NCI-H2227 treated with DMSO at 0.1 percent for 48 hours (cell line): ENCODE measurements around the gene BBLN.
A peak's percentile ranks its signal among the peaks of the same experiment; 100 is the strongest.
"Not testable (repeated sequence)": the region's sequence is repeated elsewhere in the genome, so short reads cannot be mapped to it uniquely, and the experiment has no call there.

Experiments
- DNase-seq: peaks from one replicate; lab custom pipeline; 2025; lab: John Stamatoyannopoulos, UW

Gene BBLN, protein sequence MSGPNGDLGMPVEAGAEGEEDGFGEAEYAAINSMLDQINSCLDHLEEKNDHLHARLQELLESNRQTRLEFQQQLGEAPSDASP

DNA sequence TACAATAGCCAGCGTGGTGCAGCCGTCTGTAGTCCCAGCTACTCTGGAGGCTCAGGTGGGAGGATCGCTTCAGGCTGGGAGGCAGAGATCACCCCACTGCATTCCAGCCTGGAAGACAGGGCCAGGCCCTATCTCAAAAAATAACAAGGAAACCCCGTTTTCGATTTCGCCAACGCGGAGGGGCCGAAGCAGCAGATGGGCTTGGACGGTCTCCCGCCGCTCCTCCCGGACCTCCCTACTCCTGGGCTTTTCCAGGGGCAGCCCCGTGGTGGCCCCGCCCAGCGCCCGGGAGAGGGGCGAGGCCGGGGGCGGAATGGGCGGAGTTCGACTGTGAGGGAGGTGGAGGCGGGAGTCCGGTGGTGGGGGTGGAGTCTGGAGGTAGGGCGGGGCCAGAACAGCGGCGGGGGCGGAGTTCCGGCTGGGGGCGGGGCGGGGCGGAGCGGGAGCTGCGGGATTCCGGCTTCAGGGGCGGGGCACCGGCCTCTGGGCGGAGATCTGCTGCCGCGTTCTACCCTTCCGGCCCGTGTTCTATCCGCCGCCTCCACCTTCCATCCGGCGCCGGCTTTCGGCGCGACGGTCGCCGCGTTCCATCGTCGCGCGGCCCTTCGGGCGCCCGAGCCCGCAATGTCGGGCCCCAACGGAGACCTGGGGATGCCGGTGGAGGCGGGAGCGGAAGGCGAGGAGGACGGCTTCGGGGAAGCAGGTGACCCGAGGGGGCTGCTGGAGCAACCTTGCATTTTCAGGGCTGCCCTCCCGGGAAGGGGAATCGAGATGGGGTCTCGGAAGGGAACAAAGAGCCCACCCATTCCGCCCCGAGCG, at the start of gene BBLN:
BBLN (plus strand) TSS at position 482 of the 819 bp plus-strand sequence; CDS start at position 625, 143 bp downstream.
- peak; percentile 77 for DNase-seq

DNA sequence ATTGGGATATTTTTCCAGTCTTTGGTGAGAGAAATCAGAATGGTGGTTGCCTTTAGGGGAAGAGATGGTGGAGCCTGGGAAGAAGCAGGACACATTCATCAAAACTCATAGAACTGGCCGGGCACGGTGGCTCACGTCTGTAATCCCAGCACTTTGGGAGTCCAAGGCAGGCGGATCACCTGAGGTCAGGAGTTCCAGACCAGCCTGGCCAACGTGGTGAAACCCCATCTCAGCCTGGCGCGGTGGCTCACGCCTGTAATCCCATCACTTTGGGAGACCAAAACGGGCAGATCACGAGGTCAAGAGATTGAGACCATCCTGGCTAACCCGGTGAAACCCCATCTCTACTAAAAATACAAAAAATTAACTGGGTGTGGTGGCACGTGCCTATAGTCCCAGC, 48.3 kb upstream of the BBLN start:
- DNase-seq = not testable (repeated sequence)

DNA sequence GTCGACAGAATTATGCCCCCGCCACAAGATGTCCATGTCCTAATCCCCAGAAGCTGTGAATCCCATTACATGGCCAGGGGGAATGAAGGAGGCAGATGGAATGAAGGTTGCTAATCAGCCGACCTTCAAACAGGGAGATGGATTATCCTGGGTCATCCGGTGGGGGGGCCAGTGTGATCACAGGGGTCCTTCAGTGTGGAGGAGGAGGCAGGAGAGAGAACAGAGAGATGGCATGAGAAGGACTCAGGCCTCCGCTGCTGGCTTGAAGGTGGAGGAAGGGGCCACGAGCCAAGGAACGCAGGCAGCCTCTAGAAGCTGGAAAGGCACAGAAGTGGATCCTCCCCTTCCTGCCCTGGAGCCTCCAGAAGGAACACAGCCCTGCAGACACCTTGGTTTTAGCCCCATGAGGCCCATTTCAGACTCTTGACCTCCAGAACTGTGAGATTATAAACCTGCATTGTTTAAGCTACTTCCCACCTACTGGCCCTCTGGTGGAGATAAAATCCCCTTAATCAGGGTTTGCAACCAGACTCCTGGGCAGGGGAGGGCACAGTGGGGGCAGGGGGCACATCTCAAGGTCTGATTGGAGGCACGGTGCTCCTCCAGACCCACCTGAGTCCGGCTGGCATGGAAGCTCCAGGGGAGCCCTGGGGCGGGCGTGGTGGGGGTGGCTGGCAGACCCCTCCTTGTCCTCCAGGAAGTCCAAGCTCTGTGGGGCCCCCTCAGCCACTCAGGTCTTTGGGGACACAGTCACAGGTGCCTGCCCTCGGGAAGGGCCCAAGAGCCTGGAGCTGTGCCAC, 46.3 kb upstream of the BBLN start:
- no peak for DNase-seq

DNA sequence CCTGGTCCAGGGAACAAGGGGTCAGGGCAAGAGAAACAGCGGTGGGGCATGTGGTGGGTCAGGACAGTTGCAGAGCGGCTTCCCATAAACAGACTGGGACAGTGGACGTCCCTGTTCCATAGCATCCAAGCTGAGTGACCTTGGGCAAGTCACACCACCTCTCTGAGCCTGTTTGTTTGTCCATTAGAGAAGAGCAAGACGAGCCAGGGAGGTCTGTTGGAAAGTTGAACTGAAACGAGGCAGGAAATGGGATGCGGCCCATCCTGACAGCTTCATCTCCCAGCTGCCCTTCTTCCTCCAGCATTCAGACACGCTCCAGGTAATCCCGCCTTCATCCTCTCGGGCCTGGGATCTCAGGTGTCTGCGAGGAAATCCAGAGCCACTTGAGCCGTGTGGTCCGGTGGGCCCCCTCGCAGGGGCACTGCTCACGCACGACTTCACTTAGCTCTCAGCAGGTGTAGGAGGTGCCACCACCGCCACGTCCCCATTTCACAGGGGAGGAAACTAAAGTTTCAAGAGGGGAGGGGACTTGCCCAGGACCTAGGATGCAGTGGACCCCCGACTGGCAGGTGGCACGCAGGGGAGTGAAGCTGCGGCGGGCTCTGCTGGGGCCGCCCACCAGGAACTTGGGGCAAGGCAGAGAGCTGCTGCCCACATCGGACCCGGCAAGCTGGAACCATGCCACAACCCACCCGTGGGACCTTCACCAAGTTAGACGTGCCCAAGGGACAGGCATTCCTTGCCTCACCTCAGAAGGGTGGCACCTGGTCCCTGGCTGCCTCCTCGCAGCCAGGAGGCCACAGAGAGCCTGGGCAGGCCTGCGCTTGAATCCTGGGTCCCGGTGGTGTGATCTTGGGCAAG, 45.5 kb upstream of the BBLN start:
- DNase-seq = no peak

DNA sequence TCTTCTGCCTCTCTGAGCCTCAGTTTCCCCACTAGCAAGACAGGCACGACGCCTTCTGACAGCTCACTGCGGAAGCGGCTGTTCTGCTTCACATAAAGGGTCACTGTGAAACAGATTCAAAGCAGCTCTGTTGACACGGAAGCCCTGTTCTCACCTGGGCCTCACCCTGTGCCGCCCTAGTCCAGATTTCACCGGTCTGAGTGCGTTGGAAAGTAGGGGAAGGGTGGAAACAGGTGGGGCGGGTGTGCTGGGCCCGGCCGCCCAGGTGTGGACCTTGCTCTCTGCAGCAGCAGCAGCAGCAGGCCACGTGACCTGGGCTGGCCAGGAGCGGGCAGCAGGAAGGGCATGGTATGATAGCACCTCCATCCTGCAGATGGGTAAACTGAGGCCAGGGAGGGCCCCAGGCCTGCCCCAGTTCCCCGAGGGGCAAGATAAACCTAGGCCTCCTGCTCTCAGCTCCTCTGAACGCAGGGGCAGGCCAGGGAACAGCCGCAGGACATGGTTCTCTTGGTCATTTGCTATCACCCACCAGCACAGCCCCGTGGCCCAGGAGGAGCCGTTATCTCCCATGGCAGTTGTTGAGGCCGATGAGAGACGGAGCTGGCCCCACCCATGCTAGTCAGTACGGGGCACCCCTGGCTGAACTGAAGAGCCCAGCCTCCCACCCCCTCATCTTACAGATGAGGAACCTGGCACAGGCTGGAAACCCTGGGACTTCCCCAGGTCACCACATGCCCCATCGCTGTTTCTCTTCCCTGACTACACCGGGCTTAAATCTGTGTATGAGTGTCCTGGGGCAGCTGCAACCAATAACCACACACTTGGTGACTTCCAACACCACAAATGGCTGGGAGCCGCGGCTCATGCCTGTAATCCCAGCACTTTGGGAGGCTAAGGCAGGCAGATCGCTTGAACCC, 44.6 kb upstream of the BBLN start:
- no peak for DNase-seq

DNA sequence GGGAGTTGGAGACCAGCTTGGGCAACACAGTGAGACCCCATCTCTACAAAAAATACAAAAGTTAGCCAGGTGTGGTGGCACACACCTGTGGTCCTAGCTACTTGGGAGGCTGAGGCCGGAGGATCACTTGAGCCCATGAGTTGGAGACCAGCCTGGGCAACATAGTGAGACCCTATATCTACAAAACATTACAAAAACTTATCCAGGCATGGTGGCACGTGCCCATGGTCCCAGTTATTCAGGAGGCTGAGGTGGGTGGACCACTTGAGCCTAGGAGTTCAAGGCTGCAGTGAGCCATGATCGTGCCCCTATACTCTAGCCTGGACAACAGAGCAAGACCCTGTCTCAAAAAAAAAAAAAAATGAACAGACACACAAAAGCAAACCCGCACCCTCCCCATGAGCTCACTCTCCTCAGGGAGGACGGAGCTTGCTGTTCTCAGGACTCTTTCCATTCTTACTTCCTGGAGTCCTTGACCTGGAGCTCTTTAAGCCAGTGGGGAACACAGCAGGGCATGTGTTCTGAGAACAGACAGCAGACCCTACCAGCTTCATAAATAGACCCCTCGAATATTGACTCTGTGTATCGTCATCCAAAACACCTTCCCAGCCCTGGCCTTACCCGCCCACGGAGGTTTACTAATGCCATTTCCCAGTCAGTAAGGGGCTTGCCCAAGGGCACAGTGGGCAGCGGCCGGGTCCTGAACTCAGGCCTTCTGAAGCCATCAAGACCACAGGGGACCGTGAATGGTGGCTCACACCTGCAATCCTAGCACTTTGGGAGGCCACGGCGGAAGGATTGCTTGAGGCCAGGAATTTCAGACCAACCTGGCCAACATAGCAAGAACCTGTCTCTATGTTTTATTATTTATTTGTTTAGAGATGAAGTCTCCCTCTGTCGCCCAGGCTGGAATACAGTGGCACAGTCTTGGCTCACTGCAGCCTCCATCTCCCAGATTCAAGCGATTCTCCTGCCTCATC, 43.7 kb upstream of the BBLN start:
- DNase-seq = no peak

DNA sequence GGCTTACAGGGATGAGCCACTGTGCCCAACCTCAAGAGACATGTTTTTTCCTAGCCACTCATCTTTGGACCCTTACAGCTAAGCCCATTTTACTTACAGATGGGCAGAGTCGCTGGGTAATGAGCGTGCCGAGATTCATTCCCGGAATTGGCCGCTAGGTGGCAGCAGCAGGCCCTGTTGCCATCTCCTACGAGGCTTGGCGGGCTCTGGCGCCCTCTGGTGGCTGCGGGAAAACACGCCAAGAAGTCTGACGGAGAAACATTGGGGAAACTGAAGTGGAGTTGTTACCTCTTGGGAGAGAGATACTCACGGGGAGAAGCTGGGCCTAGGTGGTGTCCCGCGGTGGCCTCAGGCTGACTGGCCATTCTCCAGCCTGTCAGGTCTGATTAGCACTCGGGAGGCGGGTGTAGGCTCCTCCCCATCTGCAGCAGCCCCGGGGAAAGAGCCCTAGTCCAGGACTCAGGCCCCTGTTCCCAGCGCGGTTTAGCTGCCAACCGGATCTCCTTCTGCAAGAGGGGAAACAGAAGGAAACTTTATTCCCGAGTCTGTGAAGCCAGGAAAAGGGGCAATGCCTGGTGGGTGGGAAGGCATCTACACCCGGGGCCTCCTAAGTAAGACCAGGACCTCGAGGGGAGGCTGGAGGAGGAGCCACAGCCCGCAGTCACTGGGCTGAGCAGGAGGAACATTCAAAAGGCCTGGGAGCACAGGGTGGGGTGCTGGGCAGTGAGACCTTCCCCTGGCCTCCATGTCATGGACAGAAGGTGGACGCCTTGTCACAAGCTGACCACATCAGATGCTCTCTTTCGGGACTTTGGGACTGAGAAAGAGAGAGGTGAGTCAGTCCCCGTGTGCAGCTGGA, 42.2 kb upstream of the BBLN start:
- peak; percentile 82 for DNase-seq

DNA sequence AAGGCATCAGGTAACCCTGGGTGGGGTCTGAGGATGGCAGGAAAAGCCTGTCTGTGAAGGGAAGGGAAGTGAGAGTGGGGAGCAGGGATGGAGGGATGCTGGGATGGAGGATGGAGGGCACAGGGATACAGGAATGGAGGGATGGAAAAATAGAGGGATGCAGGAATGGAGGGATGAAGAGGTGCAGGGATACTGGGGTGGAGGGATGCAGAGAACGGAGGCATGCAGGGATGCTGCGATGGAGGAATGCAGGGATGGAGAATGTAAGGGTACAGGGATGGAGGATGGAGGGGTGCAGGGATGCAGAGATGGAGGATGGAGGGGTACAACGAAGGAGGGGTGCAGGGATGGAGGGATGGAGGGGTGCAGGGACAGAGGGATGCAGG, 41.6 kb upstream of the BBLN start:
- no peak for DNase-seq

DNA sequence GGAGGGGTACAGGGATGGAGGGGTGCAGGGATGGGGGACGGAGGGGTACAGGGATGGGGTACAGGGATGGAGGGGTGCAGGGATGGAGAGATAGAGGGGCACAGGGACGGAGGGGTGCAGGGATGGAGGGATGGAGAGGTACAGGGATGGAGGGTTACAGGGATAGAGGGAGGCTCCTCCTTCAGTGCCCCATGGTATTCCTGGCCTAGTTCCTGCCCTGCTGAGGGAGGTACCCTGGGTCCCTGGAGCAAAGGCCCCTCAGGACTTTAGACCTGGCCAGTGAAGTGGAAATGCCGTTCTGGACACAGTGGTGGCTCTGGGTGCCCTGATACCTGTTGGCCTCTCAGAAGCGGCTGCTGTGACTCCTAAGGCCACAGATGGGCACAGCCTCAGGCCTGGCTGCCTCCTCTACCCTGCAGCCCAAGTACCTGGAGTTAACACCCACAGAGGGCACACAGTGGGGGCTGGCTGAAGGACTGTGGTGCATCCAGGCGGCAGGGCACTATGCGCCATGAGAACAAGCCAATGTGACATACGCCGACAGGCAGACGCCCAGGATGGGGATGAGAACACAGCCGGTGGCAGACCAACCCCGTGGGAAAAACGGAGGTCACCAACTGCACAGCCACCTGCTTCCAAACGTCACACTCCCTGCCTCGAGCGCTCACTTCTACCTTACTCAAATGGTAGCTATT, 40.9 kb upstream of the BBLN start:
- DNase-seq = no peak

DNA sequence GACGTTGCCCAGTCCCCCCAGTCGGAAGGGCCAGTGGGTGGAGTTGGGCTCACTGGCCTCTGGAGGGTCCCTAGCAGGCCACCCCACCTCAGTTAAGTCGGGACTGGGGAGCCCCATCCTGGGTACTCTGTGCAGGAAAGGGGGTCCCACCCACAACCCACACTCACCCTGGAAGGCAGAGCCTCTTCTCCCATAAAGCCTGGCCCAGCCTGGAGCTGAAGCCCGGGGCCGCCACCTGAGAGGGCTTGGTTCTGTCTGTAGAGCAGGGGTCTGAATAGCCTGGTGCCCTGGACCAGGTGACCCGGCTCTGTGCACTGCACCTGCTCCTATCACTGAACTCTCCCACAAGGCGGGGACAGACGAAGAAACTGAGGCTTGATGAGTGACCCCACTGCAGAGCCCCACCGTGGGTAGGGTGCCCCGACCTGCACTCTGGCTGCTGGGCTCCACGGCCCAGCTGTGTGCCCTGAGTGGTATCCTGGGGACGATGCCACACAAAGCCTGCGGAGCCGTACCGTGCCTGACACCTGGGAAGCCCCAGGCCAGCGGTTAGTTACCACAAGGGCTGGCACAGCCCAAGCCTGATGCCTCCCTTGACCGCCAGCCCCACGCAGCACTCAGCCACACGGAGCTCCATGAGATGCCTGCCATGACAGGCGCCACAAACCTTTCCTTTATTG, 39.9 kb upstream of the BBLN start:
- no peak for DNase-seq

DNA sequence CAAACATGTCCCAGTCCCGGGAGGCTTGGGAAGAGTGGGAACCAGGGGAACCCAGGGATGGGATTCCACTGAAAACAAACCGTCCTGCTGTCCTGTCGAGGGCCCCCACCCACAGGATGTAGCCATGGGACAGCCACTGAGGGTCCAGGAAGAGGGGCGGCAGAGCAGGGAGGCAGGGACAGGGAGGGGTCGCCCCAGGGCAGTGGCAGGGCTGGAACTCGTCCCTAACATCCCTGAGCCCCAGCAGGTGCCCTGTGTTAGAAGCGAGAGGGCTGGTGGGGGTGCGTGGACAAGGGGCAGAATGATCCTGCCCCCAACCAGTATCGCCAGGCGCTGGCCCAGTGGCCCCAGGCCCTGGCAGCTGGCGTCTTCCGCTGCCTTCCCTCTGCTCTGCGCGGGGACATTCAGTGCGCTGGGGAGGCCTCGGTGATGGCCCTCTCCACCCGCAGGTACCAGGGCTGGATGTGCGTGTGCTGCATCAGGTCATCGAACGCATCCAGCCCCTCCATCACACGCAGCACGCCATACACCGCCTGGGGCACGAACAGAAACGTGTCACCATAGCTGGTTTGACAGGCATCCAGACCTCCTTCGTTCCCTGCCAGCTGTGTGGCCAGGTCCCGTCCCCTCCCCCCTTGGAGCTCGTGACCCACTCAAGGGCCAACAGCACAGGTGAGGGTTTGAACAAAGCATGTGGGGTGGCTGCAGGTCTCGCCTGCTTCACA, 39.2 kb upstream of the BBLN start:
- no peak for DNase-seq

DNA sequence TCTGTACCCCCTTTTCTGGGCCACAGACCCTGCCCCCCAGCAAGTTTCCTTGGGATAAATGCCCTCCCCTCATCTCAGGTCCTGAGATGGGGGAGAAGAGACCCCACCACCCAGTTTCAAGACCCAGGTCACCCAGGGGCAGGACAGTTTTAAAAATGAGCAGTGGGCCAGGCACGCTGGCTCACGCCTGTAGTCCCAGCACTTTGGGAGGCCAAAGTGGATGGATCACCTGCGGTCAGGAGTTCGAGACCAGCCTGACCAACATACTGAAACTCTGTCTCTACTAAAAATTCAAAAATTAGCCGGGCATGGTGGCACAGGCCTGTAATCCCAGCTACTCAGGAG, 38.6 kb upstream of the BBLN start:
- no peak for DNase-seq

DNA sequence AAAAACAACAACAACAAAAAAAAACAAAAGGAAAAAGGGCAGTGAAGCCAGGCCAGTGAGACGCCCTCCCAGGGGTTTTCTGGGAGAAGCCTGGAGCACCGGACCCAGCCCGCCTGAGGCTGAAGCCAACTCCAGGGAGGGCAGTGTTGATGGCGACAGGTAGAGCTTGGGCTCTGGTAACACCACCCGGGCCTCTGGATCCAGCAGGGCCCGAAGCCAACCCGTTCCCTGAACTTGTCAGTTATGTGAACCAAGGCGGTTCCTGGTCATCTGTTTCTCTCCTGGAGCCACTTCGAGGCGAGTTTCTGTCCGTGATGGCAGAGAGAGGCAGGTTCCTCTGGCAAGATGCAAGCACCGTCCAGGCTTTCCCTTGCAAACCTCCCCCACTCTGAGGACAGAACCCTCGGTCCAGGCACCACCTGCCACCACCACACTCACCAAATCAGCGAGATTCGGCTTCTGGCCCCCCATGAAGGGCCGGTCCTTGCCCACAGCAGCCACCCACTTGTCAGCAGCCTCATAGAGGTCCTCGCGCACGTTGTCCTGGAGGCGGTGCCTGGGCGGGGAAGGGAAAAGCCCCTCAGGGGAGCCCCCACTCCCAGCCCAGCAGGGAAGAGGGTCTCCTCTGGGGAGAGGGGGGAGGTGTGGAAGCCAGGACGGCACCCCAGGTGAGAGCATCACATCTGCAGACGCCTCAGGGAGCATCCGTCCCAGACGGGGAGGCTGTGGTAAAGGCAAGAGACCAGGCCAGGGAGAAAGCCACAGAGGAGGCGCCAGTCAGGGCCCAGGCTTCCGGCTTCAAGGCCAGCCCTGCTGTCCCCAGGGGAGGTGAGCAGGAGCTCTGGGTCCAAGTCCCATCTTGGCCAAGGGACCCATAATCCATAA, 37.9 kb upstream of the BBLN start:
- DNase-seq = no peak

DNA sequence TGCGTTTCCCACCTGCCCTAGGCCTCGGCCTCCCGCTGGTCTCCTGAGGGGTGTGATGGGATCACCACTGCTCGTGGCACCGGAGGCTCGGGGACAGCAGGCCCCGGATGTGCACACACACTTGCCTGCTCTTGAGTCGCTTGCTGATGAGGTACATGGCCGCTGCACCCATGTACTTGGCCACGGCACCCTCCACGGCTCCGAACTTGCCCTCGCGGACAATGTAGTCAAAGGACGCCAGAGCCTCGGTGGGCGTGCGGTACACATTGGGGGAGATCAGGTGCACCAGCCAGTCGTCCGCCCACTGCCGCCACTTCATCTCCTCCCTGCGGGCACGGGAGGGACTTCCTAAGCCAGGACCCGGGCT, 37.3 kb upstream of the BBLN start:
- no peak for DNase-seq

DNA sequence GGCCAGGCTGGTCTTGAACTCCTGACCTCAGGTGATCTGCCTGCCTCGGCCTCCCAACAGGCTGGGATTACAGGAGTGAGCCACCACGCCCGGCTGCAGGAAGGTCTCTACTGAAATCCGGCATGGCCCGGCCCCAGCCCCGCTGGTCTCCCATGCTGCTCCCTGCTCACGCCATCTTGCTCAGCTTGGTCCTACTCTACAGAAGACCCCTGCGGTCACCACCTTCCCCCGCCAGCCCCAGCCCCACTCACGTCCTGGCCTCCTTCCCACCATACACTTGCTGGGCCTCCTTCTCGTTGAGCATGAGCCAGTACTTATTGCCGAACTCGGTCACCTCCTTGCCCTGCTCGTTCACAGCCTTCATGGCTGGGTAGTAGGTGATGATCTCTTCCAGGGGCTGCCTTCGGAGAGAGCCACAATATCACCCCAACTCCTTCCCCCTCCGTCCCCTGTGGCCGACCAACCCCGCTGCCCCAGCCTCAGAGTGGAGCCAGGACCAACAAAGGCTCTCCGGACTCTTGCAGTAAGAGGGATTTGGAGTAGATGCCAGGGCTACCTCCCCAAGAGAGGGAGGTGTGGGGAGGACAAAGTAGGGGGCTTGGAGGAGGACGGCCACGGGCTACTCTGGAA, 36.5 kb upstream of the BBLN start:
- no peak for DNase-seq

DNA sequence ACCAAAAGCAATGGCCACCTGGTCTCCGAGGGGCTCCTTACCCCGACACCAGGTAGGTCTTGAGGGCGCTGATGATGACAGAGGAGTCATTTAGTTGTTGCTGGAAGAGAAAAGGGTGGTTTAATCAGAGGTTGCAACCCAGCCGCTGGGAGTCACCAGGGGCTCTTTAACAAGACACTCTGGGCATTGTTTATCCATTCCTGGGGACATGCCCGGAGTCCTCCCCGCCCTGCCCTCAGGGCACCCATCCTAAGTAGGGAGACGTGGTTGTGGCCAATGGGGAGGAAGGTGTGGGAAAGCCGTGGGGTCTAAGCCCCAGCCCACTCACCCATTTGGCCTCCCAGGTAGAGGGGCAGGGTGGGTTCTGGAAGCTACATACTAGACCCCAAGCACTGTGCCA, 35.6 kb upstream of the BBLN start:
- DNase-seq = no peak
